Breast epithelium (tissue), 3 donors: Measurements from ENCODE around the gene ELF5.

ENCODE experiments used
- POLR2A ChIP-seq: fragments of 450-650 bp; IDR thresholded peaks from one replicate; pipeline ENCODE4 v1.6.1; 2016; ENCODE audit warnings: antibody characterized with exemption, mild to moderate bottlenecking, moderate library complexity
- POLR2AphosphoS5 ChIP-seq, 3 donors: sonication (generic); formaldehyde crosslinking; IDR thresholded peaks; one replicate each; pipeline ENCODE4 v1.6.1; 2017; ENCODE audit warnings: antibody characterized with exemption in 3 of 3
- TF ChIP-seq, protein P1 (sequence below), 3 donors: fragments of 450-650 bp; IDR thresholded peaks; one replicate each; pipeline ENCODE4 v1.5.1; 2016 to 2017; ENCODE audit warnings: antibody characterized with exemption in 3 of 3, mild to moderate bottlenecking in 3 of 3, moderate library complexity in 3 of 3

GRCh38 chr11:34487430-34487829, 26.2 kb downstream of the ELF5 start:
- TF ChIP-seq, protein P1, sequence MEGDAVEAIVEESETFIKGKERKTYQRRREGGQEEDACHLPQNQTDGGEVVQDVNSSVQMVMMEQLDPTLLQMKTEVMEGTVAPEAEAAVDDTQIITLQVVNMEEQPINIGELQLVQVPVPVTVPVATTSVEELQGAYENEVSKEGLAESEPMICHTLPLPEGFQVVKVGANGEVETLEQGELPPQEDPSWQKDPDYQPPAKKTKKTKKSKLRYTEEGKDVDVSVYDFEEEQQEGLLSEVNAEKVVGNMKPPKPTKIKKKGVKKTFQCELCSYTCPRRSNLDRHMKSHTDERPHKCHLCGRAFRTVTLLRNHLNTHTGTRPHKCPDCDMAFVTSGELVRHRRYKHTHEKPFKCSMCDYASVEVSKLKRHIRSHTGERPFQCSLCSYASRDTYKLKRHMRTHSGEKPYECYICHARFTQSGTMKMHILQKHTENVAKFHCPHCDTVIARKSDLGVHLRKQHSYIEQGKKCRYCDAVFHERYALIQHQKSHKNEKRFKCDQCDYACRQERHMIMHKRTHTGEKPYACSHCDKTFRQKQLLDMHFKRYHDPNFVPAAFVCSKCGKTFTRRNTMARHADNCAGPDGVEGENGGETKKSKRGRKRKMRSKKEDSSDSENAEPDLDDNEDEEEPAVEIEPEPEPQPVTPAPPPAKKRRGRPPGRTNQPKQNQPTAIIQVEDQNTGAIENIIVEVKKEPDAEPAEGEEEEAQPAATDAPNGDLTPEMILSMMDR (IDR thresholded peaks at IDR 0.05) = no peak
- TF ChIP-seq POLR2A = no peak
- no peak for TF ChIP-seq POLR2AphosphoS5 (IDR thresholded peaks at IDR 0.05)
